HG02623 (cell line): ENCODE data around the gene PIGS.
"Not testable (repeated sequence)": the region's sequence is repeated elsewhere in the genome, so short reads cannot be mapped to it uniquely, and the experiment has no call there.

Source experiments
- ATAC-seq: cut with Tn5 transposase; IDR thresholded peaks from one replicate; pipeline ENCODE4 v1.9.1; 2021; ENCODE audit warnings: moderate library complexity; ENCODE audit not compliant: unreplicated experiment

The PIGS gene

DNA sequence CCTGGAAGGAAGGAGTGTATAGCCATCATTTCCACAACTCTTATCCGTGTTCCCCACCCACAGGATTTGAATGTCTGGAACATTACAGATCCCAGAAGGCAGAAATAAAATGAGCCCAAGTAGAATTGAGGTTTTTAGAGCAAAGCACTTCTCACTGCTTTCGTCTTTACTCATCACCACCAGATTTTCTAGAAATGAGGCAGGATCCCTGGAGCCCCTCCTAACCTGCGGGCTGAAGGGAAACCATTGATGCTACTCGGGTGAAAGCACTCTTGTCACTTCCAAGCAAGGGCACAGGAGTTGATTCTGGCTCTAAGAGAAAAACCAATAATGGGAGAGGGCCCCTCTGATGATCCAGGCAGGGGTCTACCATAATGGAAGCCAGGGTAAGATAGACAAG, 8.2 kb upstream of the PIGS start:
- ATAC-seq, result no peak

DNA sequence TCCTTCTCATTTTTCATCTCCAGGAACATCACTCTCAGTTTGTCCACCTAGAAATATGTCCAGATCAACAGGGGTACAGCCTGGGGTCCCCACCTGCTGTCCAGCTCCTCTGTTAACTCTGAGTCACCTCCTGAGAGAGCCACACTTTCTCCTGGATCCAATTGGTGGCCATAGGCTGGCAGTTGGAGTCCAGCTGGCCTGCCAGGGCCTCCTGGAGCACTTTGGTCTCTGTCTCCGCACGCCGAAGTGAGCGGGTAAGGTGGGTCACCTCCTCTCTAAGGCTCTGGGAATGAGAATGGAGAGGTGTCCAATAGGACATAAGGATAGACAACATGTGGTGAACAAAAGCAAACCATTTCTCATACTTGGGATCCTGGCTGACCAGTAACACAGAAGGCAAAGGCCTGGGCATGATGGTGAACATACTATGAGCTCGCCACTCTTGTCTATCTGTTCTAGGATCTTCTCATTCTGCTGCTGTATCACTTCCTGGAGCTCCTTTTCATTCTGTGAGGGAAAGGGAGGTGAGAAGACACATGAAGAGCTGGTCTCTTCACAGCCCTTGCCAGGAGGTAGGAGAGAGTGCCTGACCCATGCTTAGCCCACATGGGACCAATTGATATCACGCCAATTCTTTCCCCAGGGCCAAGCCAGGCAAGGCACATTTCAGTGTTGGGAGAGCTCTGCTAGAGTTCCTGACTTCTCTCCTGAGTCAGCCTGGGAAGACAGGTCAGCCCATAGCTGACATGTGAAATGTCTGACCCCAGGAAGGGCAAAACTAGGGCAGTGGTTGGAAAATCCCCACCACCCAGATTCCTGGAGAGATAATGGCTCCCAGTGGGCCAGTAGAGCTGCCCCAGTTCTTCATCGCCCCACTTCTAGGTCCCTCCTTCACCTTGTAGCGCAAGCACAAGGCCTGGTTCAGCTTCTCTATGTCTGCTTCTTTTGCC, 7.2 kb upstream of the PIGS start:
- no peak for ATAC-seq

DNA sequence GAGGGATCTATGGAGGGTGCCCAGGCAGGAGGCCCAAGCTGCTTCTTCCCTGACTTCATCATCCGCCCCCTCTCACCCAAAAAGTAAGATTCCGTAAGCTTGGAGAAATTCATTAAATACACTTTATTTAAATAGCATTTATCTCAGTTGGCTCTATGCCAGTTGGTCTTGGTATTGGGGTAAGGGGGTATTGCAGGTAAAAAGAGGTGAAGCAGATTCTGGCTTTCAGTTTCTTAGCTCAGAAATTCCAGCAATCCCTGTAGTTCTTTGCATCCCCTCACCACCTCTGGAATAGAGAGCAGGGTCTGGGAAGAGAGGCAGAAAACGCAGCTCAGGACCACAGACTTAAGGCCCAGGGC, 6.1 kb upstream of the PIGS start:
- no peak for ATAC-seq

DNA sequence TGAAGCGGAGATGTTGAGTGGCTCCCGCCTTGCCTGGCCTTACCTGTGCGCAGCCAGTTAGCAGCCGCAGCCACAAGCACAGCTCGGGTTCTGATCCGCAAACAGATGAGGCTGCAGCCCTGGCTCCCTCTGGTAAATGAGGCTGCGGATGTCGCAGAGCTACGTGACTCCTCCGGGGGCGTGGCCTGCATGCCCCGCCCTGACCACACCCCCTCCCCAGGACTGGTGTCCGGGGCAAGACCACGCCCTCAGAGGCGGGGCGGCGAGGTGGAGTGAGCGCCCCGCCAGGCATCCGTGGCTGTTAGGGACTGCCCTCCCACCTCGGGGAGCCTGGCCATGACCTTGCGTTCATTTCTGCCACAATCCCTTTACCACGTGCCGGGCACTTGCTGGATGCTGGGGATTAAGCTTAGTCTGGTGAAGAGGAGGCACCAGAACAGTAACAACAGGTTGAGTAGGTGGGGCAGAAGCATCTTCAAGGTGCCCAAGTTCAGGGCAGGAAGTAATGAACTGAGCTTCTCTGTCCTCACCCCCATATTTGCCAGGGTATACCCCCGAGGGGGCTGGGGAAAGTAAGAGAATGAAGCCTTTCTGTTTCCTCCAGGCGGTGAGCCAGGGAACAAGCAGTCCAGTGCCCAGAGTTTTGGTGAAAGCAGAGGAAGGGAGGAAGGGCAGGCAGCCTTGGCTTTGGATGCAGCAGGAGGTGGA, 5.6 kb upstream of the PIGS start, which contains the start of gene ALDOC:
Gene ALDOC, minus strand, starts transcription at position 138 of the 708 bp plus-strand sequence. CDS start 1,363 bp downstream, outside the sequence.
- peak; percentile 74 for ATAC-seq

DNA sequence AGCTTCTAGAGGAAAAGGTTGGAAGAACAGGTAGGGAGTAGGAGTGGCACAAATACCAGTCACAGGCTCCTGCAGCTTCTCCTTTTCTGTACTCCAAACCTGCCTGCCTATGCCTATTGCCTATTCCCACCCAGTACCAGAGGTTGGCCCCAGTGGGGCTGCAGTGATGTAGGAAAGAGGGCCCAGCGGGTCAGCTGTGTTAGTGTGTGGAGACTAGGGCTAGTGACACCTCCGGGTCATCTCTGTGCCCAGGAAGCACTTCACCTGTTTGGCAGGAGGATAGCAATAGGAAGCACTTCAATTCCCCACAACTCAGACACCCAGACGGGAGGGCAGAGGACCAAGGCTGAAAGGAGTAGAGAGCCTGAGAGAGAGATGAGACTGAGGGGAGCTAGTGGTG, 4.7 kb upstream of the PIGS start:
- ATAC-seq, result not testable (repeated sequence)

DNA sequence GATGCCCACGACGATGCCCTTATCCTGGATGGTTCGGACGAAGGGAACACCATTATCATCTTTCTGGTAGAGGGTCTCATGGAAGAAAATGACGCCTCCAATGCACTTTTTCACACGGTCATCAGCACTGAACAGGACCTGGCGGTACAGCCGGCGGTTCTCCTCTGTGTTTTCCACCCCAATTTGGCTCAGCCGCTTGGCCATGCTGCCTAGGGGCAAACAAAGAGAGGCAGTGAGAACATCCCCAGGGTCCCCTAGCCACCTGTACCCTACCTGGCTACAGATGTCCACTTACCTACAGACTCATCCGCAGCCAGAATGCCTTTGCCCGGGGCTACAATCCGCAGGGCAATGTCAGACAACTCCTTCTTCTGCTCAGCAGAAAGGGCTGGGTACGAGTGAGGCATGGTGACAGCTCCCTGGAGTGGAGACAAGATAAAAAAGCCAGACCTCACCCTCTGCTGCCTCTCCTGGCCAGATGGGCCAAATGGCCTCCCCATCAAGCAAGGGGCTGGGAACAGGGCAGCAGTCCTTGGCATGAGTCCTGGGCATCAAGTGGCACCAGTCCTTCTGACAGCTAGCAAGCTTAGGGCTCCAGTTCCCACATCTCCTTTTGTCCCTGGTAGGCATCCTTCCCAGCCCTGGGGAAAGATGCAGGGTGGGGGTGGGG, 3.9 kb upstream of the PIGS start:
- no peak for ATAC-seq

DNA sequence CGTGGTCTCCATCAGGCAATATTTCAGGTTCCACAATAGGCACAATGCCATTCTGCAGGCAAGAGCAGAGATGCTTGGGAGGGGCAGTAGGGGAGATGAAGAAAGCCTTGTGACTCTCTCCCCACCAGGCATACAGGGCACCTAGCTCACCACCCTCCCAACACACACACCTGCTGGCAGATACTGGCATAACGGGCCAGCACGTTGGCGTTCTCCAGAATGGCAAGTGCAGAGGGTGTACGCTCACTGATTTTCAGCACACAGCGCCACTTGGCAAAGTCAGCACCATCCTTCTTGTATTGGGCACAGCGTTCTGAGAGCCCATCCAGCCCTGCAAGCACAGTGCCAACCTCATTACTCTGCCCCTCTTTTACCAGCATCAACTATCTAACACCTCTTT, 3.2 kb upstream of the PIGS start:
- no peak for ATAC-seq

DNA sequence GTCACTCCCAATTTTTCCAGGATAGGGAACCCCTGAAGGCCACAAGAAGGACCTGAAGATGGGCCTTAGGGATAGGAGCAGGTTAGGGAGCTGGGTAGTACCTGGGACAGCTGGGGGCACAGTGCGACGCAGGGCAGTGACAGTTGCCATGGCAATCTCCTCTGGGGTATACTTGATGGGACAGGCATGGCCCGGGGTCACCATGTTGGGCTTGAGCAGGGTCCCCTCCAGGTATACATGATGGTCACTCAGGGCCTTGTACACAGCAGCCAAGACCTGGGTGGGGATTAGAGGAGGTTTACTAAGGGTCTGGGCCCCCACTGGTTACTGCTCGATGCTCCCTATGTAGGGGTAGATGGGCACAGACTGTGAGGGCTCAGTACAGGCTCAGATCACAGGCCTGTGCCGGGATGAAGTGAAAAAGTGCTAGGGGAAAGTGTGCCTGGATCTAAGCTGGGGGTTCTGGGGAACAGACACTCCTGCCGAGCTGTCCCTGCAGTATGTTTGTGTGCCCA, 2.7 kb upstream of the PIGS start:
- ATAC-seq, result no peak

DNA sequence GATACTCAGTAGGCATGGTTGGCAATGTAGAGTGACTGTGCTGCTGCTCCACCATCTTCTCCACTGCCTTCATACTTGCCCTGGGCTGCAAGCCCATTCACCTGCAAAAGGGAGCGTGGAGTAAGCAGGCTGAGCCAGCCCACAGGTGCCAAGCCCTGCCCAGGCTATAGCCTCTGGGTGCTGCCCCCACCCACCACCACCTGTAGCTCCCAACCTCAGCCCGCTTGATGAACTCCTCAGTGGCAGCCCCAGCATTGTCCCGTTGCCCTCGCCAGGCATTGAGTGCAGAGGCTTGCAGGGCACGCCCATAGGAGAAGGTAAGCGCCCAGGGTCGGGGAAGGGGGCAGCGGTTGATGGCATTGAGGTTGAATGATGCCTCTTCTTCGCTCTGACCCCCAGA, 2.2 kb upstream of the PIGS start:
- ATAC-seq, result no peak

DNA sequence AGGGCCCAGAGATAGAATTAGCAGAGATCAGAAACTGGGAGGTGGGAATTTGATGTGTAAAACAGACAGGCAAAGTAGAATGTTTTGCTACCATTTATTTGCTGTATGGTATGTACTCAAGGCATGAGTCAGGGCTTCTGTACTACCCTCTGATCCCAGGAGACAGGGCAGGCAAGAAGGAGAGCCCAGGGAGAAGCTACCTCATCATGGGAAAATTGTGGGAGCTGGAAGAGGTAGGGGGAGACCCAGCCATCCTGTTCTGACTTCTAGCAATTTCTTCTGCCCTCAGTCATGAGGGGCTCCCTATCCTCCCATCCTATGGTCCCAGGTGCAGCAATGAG, 1.7 kb upstream of the PIGS start:
- no peak for ATAC-seq

DNA sequence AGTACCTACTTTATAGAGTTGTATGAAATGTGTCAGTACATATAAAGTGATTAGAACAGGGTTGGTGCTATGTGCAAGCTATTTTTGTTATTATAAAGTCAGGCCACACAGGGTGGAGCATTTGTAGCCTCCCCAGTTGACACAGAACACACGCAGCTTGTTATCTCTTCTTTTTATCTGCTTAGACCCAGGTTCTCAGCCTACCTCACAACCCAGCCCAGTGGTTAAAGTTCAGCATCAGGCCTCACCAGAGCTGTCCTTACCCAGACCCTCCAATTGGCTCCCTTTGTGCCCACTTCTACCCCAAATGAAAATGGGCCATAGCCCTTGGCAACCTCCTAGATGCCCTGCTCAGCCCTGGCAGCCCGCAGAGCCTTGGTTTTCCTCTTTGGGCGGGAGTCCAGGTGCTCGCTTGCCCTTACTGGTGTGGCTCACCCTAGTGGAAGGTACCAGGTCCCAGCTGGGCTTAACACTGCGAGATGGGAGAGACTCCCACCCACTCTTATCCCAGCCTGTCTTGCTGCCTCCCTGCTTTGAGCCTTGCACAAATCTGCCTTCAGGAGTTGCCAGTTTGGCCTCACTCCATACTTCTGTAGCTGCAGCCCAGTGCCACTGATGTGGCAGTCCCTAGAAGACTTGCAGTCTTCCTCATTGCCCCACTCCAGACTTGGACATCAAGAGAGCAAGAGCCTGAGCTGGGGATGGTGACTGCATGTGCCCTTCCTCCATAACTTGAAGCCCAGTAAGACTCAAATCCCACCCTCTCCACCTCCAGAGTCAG, 1.1 kb upstream of the PIGS start:
- no peak for ATAC-seq

DNA sequence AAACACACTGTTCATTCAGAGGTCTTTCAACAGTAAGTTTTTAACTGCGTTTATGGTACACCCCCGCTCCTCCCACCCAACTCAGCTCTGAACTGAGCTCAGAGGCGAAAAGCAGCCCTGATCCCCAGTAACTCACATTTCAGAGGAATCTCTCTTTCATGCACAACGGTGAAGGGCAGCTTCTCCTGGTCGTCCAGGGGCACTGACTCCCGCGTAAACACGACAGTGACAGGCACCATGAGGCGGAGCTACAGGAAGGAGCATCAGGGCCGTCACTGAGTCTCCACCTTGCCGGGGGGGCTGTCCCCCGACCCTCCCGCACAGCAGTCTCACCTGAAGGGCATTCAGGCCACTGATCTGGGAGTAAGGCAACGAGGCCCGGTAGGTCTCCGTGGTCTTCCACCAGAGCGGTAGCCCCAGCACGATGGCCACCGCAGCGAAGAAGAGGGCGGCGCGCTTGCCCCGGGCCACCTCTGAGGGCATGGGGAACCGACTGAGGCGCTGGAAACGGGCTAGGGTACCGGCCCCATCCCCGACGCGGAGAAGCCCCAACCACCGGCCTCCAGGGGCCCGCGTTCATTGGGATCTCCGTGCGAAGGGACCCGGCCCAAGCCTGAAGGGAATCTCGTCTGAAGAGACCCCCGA, 486 bp downstream of the PIGS start:
- no peak for ATAC-seq

DNA sequence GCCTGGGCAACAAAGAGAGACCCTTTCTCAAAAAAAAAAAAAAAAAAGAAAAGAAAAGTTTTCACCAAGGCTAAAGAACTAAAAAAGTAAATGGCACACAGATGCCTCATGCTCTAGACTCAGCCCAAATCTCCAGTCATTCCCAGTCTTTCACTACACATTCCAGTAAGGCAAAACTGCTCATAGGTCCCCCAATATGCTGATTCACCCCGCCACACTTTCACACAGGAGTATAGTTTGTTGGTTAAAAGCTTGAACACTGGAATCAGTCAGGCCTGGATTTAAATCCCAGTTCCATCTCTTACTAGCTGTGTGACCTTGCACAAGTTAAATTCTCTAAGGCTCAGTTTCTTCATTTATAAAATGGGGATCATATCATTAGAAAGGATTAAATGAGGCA, 1.9 kb downstream of the PIGS start:
- no peak for ATAC-seq

DNA sequence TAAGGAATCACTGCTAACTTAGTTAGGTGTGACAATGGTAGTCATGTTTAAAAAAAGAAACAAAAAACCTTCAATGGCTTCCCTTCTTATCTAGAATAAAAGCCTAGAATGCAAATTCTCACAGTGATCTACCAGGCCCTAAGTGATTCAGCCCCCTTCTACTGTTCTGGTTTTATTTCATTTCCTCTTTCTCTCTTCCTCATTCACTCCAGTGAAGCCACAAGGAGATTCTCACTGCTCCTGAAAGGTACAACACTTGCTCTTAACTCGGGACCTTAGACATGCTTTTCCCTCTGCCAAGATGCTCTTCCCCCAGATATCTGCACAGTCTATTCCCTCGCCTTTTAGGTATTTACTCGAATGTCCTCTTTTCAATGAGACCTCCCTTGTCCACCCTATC, 3.7 kb downstream of the PIGS start:
- no peak for ATAC-seq

DNA sequence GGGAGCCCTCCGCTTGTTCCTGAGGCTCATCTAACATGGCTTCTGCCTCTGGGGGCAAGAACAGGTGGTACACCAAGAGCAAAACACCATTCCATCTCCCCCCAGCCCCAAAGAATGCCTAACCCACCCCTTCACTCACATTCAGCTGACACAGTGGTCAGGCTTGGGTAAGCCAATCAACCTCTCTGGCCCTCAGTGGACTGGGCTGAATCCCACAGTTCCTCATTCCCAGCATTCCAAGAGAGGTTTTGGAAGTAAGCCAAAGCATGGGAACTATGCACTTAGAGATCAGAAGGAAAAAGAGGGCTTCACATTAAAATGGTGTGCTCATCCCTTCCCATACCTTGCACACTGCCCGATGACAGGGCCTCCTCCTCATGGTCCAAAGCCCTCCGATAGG, 7.8 kb downstream of the PIGS start:
- no peak for ATAC-seq

DNA sequence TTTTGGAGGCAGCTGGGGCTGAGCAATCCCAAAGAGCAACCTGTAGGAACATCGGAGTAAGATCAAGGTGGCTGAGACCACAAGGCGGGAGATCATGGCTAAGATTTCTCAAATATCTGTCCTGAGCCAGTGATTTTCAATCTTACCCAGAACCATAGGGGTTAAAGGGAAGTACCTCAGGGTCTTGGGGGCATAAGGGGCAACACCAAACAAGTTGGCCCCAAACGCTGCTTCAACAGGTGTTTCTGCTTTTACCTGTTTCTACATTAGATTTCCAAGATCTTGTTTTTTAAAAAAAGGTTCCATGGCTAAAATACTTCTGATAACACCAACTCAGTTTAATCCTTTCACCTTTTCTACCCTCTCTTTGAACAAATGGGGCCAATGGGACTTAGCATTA, 16.3 kb downstream of the PIGS start:
- ATAC-seq, result no peak

DNA sequence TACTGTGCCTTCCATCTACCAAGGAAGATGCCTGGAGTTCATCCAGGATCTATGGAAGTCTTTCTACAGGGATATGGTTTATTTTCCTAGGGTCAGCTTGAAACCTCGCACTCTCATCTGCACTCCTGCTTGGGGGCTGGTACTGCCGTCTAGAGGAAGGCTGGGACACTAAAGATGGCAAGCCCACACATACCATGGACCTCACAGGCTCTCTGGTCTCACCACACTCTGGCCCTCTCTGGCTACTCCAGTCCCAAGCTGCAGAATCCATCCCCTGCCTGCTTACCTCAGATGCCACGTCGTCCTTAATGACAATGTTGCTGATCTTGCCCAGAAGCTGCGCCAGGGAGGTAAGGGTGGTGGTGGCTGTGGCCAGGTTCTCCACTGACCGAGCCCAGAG, 16.8 kb downstream of the PIGS start:
- no peak for ATAC-seq

DNA sequence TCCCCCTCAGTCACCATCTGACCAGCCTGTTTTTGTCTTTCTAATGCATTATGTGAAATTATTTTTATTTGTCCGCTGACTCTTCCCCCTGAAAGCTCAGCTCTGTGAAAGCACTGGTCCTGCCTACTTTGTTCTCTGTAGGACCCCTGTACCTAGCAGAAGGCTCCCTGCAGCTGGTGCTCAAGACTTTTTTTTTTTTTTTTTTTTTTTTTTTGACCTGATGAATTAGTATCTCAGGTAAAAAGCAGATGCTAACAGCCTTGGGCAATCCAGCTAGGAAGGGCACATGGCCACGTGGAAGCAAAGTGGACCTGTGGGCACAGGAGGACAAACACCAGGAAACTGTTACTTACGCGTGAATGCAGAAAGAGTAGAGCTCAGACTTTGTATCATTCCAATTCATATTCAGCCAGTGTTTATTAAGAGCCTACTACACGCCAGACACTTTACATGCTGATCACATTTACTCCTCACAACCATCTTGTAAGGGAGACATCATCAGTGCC, 18.3 kb downstream of the PIGS start:
- ATAC-seq, result no peak

DNA sequence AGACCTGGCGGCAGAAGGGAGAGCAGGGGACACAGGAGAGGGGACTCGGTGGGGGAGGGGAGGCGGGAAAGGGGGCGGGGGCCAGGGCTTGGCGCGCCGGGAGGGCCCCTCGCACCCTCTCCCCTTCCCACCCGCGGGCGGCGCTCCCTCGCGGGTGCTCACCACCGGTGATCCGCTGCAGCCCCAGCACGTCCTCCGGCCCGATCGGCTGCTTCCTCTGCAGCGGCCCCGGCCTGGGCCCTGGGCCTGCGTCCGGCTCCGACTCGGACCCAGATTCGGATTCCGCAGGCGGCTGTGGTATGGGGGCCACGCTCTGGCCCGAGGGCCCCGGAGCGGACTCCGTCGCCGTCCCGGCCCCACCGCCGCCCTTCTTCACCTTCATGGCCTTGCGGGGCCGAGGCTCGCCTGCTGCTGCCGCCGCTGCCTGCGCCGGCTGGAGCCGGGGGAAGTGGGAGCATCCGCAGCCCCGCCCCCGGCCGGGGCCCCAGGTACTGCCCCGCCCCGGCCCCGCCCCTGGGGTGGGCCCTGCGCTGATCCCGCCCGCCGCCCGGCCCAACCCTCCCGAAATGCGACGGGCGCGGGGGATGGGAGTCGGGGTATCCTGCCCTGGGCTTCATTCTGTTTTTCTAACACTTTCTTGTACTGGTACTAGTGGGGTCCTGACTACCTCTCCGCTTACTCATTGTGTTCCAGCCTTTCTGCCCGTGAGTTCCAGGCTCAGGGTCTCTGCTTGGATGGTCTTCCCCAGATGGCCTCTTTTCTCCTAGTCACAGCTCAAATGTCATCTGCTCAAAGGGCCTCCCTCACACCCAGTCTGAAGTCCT, 18.9 kb downstream of the PIGS start, which contains the start of gene UNC119:
Gene UNC119, minus strand, starts transcription at position 449 of the 824 bp plus-strand sequence. Its CDS starts 67 bp downstream, at position 382.
- peak; percentile 48 for ATAC-seq
